HepG2 (cell line): ENCODE data around the gene DYSF. TPM values are rescaled to one million over a fixed set of nuclear protein-coding genes. Genes with fewer than 3 reads are reported as not detected.

Experiments
- ATF3 ChIP-seq: sonication (generic); formaldehyde crosslinking; IDR thresholded peaks from 2 replicates; pipeline ENCODE4 v1.4.0; 2020; ENCODE audit warnings: missing genetic modification reagents
- CREM ChIP-seq, 2 experiments: sonication (generic) in 1 of 2; formaldehyde crosslinking in 1 of 2; IDR thresholded peaks; 2 replicates each; pipeline versions ENCODE4 v1.4.0 to v1.6.1; 2016 to 2020; ENCODE audit warnings: antibody characterized with exemption in 1 of 2, mild to moderate bottlenecking in 1 of 2, missing genetic modification reagents in 1 of 2
- ISL2 ChIP-seq: sonication (generic); formaldehyde crosslinking; IDR thresholded peaks from 2 replicates; pipeline ENCODE4 v1.5.0; 2020; ENCODE audit warnings: missing genetic modification reagents
- KDM3A ChIP-seq: IDR thresholded peaks from 2 replicates; pipeline ENCODE4 v1.6.1; 2018; ENCODE audit warnings: low read depth, missing compliant biosample characterization
- MAFF ChIP-seq: IDR thresholded peaks from 2 replicates; pipeline ENCODE4 v1.6.1; 2011; ENCODE audit warnings: low read depth, low read length, improper control_type of control experiment
- MTF2 ChIP-seq: sonication (generic); formaldehyde crosslinking; IDR thresholded peaks from 2 replicates; pipeline ENCODE4 v1.5.0; 2020; ENCODE audit warnings: missing genetic modification reagents, borderline replicate concordance
- NFAT5 ChIP-seq: sonication (generic); formaldehyde crosslinking; IDR thresholded peaks from 2 replicates; pipeline ENCODE4 v1.4.0; 2020; ENCODE audit warnings: missing genetic modification reagents
- NR2C2 ChIP-seq: sonication (generic); formaldehyde crosslinking; IDR thresholded peaks from 2 replicates; pipeline ENCODE4 v1.4.0; 2020; ENCODE audit warnings: missing genetic modification reagents, mild to moderate bottlenecking, moderate library complexity, borderline replicate concordance
- ONECUT2 ChIP-seq: sonication (generic); formaldehyde crosslinking; IDR thresholded peaks from 2 replicates; pipeline ENCODE4 v1.4.0; 2020; ENCODE audit warnings: missing genetic modification reagents
- PRDM15 ChIP-seq: sonication (generic); formaldehyde crosslinking; IDR thresholded peaks from 2 replicates; pipeline ENCODE4 v1.4.0; 2020; ENCODE audit warnings: missing genetic modification reagents
- TFAP4 ChIP-seq: sonication (generic); IDR thresholded peaks from 2 replicates; pipeline ENCODE4 v1.6.1; 2016; ENCODE audit warnings: low read depth, borderline replicate concordance
- ZBTB14 ChIP-seq: sonication (generic); formaldehyde crosslinking; IDR thresholded peaks from 2 replicates; pipeline ENCODE4 v1.4.0; 2020; ENCODE audit warnings: missing genetic modification reagents
- ZFAT ChIP-seq: sonication (generic); formaldehyde crosslinking; conservative IDR thresholded peaks from 2 replicates; pipeline ENCODE4 v1.8.1; 2023; ENCODE audit warnings: missing genetic modification reagents, inconsistent platforms
- ZNF446 ChIP-seq: sonication (generic); formaldehyde crosslinking; IDR thresholded peaks from 2 replicates; pipeline ENCODE4 v1.5.0; 2020; ENCODE audit warnings: mild to moderate bottlenecking, missing genetic modification reagents
- ZNF549 ChIP-seq: sonication (generic); formaldehyde crosslinking; IDR thresholded peaks from 2 replicates; pipeline ENCODE4 v1.5.0; 2020; ENCODE audit warnings: missing genetic modification reagents
- ZNF746 ChIP-seq: sonication (generic); formaldehyde crosslinking; IDR thresholded peaks from 2 replicates; pipeline ENCODE4 v1.8.0; 2022; ENCODE audit warnings: mild to moderate bottlenecking, missing genetic modification reagents
- ZNF766 ChIP-seq: sonication (generic); formaldehyde crosslinking; IDR thresholded peaks from 2 replicates; pipeline ENCODE4 v1.5.0; 2020; ENCODE audit warnings: missing genetic modification reagents, borderline replicate concordance
- polyA plus RNA-seq, 8 experiments: library from polyadenylated mRNA; depleted of rRNA in 3 of 8; stranded (reverse) in 7 of 8; unstranded in 1 of 8; fragments of >200 nt; fragmentation: Illumina TruSeq in 4 of 8; extraction: Trizol in 4 of 8; gene quantifications; 2 replicates each; pipeline versions ENCODE4 v1.2.1 to v1.2.3, GENCODE V29; 2011 to 2016; ENCODE audit warnings: low read depth in 4 of 8, missing spikeins in 1 of 8, mixed read lengths in 1 of 8; ENCODE audit not compliant: insufficient read depth in 1 of 8
- total RNA-seq, 5 experiments: library from RNA; depleted of rRNA; stranded (reverse); fragments of >200 nt; fragmentation: Illumina TruSeq; extraction: Trizol; gene quantifications; 2 replicates each; pipeline ENCODE4 v1.2.3, GENCODE V29; 2016; ENCODE audit warnings: low read depth in 1 of 5

Gene DYSF
- total and polyA plus RNA-seq, 2 of the 13 experiments (the other 11 are each of a cell fraction or from before 2014, with no cell fraction given): 0.15 to 2.4 TPM

GRCh38 chr2:71466301-71467179 is 13.2 kb downstream of the DYSF start (continued):
- TF ChIP-seq NFAT5: no peak
- peak; percentile 60; the same call in 1 of the 2 replicates for TF ChIP-seq ZFAT (CRISPR knock-in tag)
- TF ChIP-seq CREM (IDR thresholded peaks at IDR 0.05): no peak
- TF ChIP-seq CREM (CRISPR knock-in tag; IDR thresholded peaks at IDR 0.05): no peak
- peak; percentile 87 for TF ChIP-seq PRDM15 (CRISPR knock-in tag)
- no peak for TF ChIP-seq TFAP4
- no peak for TF ChIP-seq ZNF446
- TF ChIP-seq ZBTB14 (CRISPR knock-in tag): no peak
- 0 out of 2 replicates have a peak, but pooled peaks have one; percentile 13 for TF ChIP-seq ISL2 (CRISPR knock-in tag)
- no peak for TF ChIP-seq ZNF766 (CRISPR knock-in tag)
- no peak for TF ChIP-seq KDM3A (CRISPR knock-in tag)
- TF ChIP-seq NR2C2 (CRISPR knock-in tag): no peak
- no peak for TF ChIP-seq ZNF549 (CRISPR knock-in tag)
- no peak for TF ChIP-seq MTF2
- TF ChIP-seq ATF3 (CRISPR knock-in tag): no peak
- TF ChIP-seq ZNF746: no peak
- no peak for TF ChIP-seq ONECUT2 (CRISPR knock-in tag)
- 0 out of 2 replicates have a peak, but pooled peaks have one; percentile 11 for TF ChIP-seq MAFF
